HG03457 (cell line): Measurements from ENCODE around the gene TCOF1.

ENCODE experiments used
- ATAC-seq: cut with Tn5 transposase; IDR thresholded peaks from one replicate; pipeline ENCODE4 v1.9.1; 2021; ENCODE audit warnings: moderate number of reproducible peaks; ENCODE audit not compliant: unreplicated experiment

Gene TCOF1

DNA sequence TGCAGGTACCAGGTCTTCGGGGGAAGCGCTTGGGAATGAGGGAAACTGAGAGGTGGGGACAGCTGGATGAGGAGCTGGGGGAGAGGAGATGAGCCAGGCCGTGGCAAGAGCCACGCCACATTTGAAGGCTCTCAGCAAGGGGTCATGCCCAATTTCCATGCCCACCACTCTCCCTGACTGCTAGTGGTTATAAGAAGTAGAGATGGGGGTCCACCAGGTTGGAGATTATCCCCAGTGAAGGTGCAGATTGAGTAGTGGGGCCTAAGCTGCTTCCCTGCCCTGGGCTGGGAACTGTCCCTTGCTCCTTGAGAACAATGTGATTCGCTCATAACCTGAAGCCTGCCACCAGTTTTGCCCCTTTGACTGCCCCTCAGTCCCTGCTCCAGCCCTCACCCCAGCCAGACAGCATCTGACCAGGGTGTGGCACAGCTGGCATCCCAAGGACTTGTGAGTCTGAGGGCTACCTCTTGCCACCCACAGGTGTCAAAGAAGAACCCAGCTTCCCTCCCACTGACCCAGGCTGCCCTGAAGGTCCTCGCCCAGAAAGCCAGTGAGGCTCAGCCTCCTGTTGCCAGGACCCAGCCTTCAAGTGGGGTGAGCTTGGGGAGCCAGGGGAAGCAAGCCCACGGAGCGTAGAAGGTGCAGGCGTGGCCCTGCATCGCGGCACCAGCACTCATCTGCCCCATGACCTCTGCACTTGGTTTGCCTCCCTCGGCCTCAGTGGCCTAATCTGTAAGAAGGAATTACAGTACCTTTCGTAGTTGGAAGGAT lies 33.8 kb downstream of the TCOF1 start:
- no peak for ATAC-seq

DNA sequence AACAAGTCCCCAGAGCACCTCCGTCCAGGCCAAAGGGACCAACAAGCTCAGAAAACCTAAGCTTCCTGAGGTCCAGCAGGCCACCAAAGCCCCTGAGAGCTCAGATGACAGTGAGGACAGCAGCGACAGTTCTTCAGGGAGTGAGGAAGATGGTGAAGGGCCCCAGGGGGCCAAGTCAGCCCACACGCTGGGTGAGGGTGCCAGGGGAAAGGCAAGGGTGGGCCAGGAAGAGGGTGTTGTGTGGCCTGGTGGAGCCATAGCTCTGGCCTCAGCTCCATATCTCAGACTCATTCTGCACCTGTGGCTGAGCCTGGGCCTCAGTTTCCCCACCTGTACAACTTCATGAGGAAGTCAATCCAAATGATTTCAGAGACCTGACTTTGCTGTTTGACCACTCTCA lies 34.5 kb downstream of the TCOF1 start:
- no peak for ATAC-seq

DNA sequence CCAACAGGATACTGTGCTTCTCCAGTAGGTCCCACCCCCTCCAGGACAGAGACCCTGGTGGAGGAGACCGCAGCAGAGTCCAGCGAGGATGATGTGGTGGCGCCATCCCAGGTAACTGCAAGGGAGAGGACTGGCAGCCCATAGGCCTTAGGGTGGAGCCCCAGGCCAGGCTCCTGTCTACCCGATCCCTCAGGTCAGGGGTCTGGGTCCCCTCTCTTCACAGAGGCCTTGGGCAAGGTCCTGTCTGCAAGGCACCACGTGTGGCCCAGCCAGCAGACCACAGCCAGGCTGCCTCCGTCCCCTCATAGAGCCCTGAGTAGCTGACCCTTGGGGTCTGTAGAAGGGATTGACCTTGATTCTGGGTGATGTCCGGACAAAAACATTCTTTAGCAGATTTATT lies 35.2 kb downstream of the TCOF1 start:
- ATAC-seq, result no peak

DNA sequence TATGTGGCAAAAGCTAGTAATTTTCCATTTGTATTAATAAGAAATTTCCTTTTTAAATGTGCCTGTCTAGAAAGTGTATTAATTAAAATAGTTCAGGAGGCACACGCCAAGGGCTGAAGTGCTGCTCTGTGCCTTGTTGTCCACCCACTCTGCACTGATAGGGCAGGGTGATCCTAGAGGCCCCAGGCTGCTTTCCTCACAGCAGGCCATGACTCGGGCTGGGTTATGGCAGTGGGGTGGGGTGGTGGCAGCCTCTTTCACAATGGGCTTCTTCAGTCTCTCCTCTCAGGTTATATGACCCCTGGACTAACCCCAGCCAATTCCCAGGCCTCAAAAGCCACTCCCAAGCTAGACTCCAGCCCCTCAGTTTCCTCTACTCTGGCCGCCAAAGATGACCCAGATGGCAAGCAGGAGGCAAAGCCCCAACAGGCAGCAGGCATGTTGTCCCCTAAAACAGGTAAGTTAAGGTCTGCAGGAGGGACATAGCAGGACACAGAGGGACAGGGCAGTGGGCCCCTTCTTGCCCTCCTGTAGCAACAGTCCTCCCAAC lies 35.7 kb downstream of the TCOF1 start:
- no peak for ATAC-seq

DNA sequence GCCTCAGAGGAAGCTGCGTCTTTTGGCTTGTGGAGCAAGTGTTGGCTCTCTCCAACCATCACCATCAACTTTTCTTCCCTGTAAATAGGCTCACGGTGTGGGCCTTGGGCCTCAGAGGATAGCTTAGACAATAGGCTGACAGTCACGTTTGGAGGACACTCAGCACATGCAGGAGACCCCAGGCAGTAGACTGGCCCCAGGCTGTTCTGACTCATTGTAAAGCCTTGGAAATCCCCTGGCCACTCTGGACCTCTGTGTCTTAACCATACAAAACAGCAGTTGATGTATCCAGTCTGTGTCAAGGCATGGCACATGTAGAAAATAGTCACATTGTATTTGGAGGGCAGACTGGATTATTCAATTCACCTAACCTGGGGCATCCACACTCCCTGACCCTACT lies 36.6 kb downstream of the TCOF1 start:
- ATAC-seq, result no peak

DNA sequence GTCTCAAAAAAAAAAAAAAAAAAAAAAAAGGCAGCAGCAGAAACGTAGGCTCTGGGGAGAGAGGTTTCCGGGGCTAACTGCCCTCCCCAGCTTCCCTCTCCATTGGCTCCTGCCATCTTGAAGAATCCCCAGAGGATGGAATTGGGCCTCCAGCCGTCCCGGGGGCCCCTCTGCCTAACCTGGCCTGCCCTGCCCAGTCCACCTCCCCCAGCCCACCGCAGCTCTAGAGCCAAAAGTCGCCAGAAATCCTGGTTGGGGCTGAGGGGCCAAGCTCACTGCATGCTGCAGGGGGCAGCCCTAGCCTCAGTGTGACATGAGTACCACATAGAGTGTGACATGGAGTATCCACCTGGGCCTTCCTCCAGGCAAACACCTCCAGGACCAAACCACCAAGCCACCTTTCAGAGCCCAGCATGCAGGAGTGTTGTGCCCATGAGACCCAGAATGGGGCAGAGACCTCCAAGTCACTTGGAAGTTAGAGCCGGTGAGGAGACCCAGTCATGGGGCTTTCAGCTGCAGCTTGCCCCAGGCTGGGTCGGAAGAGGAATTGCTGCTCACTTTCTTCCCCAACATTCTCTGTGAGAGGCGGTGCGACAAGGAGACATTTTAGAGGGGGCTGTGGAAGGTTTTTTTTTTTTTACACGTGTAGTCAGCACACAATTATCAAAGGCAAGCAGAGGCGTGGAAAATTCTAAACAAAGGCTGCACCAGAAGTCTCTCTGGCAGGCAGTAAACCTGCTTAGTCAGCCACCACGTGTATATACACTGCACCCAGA lies 37.6 kb downstream of the TCOF1 start:
- ATAC-seq, result no peak

DNA sequence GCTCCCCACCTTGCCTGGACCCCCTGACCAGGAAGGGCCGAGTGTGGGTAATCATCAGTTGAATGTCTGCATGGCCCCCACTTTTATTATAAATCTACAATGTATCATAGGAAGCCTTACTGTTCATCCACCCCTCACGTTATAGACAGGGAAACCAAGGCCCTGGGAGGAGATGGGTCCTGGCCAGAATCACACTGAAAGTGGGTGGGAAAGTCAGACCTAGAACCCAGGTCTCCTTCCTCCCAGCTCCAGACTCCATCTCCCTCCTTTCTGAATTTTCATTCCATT lies 38.1 kb downstream of the TCOF1 start:
- no peak for ATAC-seq

DNA sequence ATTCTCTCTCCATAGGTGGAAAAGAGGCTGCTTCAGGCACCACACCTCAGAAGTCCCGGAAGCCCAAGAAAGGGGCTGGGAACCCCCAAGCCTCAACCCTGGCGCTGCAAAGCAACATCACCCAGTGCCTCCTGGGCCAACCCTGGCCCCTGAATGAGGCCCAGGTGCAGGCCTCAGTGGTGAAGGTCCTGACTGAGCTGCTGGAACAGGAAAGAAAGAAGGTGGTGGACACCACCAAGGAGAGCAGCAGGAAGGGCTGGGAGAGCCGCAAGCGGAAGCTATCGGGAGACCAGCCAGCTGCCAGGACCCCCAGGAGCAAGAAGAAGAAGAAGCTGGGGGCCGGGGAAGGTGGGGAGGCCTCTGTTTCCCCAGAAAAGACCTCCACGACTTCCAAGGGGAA lies 38.8 kb downstream of the TCOF1 start:
- no peak for ATAC-seq

DNA sequence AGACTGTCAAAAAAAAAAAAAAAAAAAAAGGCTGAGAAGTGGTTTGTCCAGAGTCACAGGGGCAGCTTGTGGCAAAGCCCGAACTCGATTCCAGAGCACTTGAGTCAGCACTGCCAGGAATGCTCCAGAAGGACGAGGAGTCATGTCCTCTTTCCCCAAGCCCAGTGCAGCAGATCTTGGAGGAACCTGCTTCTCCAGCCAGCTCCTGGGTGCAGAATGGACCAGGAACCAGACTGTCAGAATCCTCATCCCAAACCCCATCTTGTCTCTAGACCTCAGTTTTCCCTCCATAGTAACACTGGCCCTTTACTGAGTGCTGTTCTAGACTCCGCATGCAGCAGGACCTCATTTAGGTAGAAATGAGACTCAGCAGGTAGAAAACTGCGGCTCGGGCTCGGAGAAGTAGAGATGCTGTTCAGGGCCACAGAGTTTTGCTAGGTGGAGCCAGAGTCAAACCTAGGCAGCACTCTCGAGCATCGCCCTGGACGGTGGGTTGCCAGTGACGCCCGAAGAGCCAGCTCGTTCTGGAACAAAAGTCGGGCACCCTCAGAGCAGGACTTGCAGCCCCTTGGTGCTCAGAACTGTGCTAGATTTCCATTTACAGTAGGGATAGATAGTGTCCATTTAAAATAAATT lies 39.8 kb downstream of the TCOF1 start:
- ATAC-seq, result no peak

DNA sequence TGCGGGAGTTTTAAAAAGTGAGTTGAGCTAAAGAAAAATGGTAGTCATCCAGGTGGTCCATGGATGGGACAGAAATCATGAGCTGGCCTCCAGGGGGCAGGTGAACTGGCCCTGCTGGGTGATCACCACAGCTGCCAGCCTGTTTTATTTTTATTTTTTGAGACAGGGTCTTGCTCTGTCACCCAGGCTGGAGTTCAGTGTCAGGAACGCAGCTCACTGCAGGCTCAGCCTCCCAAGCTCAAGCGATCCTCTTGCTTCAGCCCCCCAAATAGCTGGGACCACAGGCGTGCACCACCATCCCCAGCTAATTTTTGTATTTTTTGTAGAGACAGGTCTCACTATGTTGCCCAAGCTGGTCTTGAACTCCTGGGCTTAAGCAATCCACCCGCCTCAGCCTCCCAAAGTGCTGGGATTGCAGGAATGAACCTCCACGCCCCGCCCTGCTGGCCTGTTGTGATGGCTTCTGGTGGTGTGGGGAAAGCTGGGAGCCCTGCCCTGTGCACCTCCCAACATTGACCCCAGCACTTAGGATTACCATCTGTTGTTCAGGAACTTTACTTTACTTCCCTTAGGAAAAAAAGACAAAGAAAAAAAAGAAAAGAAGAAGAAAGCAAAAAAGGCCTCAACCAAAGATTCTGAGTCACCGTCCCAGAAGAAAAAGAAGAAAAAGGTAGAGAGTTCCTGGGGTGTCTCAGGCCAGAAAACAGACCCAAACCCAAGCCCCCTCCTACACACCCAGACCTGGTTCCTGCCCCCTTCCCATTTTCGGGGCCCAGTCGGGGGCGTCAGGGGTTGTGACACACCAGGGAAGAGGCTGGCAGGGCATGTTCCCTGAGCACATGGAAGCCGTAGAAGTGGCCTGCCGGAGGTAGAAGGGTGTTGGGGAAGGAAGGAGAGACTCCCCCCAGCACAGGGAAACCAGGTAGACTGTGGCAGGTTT lies 40.6 kb downstream of the TCOF1 start:
- no peak for ATAC-seq

DNA sequence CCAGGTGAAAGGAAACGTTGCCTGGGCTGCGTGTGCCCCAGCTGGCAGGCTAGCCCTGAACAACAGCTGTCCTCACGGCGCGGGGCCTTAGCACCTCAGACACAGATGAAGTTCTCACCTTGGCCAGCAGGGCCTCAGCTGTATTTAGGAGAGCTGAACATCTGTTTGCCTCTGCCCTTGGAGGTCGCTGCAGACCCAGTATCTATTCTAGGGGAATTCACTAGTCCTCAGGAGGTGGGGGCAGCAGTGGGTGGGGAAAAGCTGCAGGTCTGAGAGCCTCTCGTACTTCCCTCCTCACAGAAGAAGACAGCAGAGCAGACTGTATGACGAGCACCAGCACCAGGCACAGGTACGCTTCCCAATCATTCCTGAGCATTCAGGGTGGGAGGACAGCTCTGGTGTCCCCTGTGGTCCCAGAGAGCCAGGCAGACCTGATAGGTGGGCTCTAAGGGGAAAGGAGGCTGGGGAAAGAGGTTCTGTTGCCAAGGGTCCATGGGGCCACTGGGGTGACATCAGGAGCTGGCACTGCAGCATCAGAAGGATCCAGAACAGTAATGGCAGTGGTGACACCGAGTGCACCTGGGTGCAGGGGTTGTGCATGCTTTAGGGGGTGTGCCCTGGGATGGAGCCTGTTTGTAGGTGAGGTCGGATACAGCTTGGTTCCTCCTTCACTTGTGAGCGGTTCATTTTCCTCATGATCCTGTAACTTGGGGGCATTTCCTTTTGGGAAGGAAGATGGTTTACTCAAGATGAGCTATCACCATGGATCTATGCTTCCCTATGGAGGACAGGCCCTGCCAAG lies 41.4 kb downstream of the TCOF1 start:
- peak; percentile 60 for ATAC-seq

DNA sequence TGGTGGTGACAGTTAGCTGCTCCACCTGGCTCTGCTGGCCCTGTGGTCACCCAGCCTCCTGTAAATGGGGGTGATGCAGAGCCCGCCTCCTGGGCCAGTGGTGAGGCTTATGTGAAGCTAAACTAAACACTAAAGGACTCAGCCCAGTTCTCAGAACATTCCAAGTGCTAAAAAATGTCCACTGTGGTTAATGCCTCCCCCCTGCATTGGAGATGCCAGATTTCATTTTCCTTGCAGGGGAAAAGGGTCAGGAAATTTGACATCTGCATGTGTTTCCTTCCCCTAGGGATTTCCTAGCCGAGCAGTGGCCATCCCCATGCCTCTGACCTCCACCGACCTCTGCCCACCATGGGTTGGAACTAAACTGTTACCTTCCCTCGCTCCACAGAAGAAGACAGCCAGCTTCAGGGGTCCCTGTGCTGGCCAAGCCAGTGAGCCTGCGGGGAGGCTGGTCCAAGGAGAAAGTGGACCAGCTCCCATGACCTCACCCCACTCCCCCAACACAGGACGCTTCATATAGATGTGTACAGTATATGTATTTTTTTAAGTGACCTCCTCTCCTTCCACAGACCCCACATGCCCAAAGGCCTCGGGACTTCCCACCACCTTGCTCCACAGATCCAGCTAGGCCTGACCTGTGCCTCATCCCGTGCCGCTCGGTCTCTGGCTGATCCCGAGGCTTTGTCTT lies 42.2 kb downstream of the TCOF1 start:
- no peak for ATAC-seq

DNA sequence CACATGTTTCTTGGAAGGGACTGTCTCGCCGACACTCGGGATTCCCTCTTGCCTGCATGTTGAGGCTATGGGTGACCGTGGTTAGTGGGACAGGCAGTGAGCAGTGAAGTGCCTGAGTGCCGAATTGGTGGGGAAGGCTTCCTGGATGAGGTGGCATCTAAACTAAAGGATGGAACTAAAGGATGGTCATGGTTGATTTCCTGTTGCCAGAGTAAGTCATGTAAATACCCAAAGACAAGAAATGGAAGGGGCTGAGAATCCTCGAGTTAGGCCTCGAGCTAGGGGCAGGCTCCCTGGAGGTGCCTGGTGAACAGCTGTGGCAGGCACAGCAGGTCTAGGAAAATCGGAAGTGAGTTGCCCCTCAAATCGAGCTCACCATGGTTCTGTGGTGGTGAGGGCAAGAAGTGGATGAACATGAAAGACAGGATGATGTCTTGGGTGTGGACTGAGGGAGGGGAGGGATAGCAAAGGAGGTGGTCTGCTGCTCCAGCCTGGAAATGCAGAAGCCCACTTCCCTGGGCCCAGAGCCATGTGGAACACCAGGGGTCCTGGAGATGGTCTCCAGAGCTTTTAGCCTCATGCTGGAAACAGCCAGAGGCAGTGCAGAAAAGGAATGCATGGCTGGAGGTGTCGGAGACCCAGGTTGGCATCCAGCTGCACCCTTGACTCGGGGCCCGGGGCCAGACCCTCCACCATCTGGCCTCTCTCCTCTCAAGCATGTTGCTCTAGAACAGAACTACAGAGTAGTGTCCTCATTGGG lies 43.0 kb downstream of the TCOF1 start:
- ATAC-seq, result no peak

DNA sequence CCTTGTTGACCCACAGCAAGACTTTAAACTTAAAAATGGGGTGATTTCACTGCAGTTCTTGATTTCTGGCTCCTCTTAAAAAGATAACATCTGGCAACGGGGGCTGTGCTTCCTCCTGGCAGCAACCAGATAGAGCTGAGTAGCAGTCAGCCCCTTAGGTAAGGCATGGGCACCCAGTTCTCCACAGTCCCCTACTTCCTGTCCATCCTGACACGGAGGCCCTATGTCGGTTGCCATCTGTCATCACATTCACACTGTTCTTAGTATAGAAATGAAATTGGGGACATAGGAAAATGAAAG lies 43.5 kb downstream of the TCOF1 start:
- ATAC-seq, result no peak

DNA sequence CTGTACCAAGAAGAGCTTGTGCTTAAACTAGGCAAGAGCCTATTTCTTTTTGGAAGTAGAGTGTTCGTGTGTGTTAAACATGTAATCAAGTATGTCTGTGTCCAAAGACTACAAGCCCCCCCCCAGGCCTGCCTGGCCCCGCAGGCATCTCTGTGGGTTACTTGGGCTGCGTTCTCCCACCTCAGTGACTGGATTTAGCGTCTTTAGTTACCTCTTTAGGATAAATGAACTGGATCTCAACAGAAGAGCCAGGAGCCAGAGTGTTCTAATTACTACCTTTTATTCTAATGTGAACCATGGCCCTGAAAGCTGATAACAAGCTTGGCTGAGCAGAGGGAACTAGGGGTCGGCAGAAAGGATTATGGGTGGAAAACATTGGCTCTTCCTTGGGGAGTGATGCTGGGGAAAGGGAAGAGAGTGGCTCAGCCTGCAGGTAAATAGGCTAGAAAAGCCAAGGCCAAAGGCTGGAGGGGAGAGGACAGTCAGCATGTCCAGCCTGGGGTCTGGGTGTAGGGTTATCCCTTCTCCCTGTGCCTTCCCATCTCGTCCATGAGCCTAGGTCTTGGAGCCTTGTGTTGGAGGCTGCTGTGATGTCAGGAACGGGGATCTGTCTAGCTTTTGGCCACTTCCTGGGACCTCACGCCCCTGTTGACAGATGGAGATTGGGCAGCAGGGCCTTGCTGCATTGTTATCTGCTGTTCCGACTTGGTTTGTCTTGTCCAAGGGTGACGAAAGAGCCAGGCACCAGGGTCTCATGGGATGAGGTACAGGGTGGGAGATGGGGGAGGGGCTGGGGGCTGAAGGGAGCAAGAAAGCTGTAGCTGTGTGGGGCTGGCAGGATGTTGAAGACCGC lies 44.1 kb downstream of the TCOF1 start:
- ATAC-seq, result no peak

DNA sequence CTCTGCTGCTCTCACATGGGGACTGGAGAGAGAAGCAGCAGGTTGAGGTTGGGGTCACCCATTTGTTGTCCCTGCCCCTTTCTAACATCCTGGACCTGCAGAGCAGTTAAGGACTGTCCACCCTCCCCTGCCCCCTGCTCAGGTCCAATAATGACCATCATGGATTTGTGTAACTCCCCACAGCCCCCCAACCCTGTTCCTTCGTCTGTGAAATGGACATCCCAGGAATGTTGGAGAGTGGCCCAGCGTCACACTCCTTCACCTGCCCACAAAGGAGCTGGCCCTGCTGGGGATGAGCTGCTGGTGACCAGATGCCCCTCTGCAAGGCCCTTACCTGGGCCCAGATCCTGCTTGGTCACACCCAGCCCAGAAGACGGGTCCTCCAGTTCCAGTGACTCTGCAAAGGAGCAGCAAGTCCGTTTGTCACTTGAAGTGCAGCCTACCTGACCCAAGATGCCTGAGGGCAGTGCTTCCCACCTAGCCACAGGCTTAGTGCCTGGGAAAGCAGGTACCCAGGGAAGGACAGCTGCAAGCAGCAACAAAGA lies 44.8 kb downstream of the TCOF1 start:
- ATAC-seq, result no peak

DNA sequence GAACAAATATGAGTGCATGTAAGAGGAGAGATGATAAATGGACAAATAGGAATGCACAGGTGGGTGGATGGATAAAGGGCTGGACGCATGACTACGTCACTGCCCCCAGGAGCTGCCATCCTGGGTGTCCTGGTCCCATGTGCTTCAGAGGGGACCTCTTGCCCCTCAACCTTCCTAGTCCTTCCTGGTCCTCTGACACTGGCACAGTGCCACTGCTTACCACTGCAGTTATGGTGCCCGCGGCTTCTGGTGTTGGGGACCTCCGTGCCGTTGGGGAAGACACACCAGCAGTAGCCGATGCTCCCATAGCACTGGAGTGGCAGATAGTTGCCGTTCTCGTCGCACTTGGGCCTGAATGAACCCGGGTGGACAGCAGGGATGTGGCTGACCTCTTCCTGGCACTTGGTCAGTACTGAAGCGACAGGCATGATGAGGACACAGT lies 45.4 kb downstream of the TCOF1 start:
- ATAC-seq, result no peak

DNA sequence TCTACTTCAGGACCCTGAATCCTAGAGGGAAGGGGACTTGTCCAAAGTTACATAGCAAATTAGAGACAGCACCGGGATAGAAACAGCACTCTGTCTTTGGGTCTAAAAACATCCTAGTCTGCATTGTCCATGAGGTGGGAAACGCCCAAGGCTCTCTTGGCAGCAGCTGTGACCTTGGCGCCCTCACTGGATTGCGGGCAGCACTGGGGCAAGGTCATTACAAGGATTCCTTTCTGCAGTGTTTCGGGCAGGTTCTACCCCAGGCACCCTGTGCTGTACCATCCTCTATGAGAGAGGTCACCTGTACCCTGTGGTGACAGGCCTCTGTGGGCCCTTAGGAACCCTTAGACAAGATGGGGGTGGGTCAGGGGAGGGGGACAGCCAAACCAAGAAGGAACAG lies 46.6 kb downstream of the TCOF1 start:
- ATAC-seq, result no peak
